ENCODE results near the gene DCAF5. TPM values are rescaled to one million over a fixed set of nuclear protein-coding genes. Genes with fewer than 3 reads are reported as not detected.

DCAF5 gene
- total and polyA plus RNA-seq, 12 donors, result 19.9 to 48.0 (median 33.4) TPM

DNA sequence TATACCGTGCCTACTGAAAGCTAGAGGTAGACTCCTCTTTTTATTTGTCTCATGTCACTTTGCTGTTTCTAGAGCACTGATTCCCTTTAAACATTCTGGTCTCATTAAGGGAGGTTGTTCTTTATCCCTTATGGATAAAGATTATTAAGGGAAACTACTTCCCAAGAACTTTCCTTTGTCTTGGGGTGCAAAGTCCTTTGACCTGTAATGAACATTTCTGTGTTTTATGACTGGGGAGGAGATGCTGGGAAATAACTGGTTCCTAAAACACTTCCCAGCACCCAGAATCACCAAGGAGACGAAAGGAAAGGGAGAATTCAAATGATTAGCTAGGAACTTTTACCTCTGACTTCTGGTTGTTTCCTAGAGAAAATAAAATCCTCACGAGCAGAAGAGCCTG, 110.6 kb downstream of the DCAF5 start:
- H3K27ac ChIP-seq, result peak overlapping the region in 2 of 5 donors; percentile 91 to 93
- H3K36me3 ChIP-seq (replicated peaks in 1 of 2), result no peaks in the 10 kb centered on the region
- intact Hi-C loops (cut with DNase I), result no loop called here
- 51 to 52% (median 51%) methylated on average over 3 of the region's 3 CpGs for WGBS, 4 donors
- peaks cover 41 to 71% of the 10 kb centered on the region in 2 donors for H3K4me1 ChIP-seq (replicated peaks in 1 of 2)
- H3K27me3 ChIP-seq, result no peaks in the 10 kb centered on the region
- no peak overlapping the region for H3K4me3 ChIP-seq
- no peak for DNase-seq
- no peak for TF ChIP-seq POLR2A (IDR thresholded peaks at IDR 0.05)
- TF ChIP-seq, protein P1, sequence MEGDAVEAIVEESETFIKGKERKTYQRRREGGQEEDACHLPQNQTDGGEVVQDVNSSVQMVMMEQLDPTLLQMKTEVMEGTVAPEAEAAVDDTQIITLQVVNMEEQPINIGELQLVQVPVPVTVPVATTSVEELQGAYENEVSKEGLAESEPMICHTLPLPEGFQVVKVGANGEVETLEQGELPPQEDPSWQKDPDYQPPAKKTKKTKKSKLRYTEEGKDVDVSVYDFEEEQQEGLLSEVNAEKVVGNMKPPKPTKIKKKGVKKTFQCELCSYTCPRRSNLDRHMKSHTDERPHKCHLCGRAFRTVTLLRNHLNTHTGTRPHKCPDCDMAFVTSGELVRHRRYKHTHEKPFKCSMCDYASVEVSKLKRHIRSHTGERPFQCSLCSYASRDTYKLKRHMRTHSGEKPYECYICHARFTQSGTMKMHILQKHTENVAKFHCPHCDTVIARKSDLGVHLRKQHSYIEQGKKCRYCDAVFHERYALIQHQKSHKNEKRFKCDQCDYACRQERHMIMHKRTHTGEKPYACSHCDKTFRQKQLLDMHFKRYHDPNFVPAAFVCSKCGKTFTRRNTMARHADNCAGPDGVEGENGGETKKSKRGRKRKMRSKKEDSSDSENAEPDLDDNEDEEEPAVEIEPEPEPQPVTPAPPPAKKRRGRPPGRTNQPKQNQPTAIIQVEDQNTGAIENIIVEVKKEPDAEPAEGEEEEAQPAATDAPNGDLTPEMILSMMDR (IDR thresholded peaks at IDR 0.05), result no peak
- H3K9me3 ChIP-seq (replicated peaks in 1 of 3), result no peaks in the 10 kb centered on the region

DNA sequence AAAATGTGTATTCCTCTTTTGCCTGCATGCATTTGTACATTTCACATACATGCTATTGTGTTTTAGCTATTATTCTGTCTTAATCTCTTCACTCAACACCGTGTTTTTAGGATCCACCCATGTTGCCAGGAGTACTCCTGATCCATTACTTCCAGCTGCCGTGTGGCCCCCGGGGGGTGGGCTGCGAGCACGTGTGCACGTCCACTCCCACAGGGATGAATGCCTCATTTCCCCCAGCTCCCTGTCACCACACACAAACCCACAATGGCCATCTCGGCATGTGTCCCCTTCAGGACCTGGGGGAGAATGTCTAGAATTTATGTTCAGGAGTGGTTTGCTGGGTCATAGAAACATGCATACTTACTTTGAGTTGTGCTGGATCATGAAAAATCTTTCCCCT, 111.1 kb downstream of the DCAF5 start:
- Histone ChIP-seq H3K27me3 (no peaks in the 10 kb centered on the region), H3K27ac (no peak overlapping the region), H3K36me3 (replicated peaks in 1 of 2) (no peaks in the 10 kb centered on the region), H3K4me1 (replicated peaks in 1 of 2) (peaks cover 40 to 66% of the 10 kb centered on the region in 2 donors), H3K4me3 (no peak overlapping the region), H3K9me3 (replicated peaks in 1 of 3) (no peaks in the 10 kb centered on the region)
- WGBS, 4 donors, result 61 to 75% (median 73%) methylated on average over 7 of the region's 7 CpGs
- intact Hi-C loops (cut with DNase I), result no loop called here
- TF ChIP-seq, protein P1 (IDR thresholded peaks at IDR 0.05), result no peak
- TF ChIP-seq POLR2A (IDR thresholded peaks at IDR 0.05), result no peak
- DNase-seq, result no peak

DNA sequence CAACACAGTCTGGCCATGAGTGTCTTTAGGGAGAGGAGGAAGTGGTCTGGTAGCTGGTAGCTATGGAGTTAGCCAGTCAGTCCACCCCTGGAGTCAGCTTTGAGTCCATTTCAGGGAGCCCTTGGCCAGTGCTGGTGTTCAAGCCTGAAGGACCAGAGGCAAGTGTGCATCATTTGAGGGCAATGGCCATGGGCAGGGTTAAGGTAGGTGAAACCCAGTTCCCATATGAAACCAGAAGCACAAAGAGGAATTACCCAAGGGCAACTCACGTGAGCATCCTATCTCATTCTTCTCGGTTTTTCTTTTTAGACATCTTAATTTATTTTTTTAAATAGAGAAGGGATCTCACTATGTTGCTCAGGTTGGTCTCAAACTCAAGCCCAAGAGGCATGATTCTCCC, 112.6 kb downstream of the DCAF5 start:
- 63 to 79% (median 72%) methylated on average over 2 of the region's 2 CpGs for WGBS, 4 donors
- H3K9me3 ChIP-seq (replicated peaks in 1 of 3), result no peaks in the 10 kb centered on the region
- H3K4me1 ChIP-seq (replicated peaks in 1 of 2), result peaks cover 31 to 51% of the 10 kb centered on the region in 2 donors
- no peak for DNase-seq
- H3K4me3 ChIP-seq, result no peak overlapping the region
- H3K36me3 ChIP-seq (replicated peaks in 1 of 2), result no peaks in the 10 kb centered on the region
- no peak overlapping the region for H3K27ac ChIP-seq
- TF ChIP-seq, protein P1 (IDR thresholded peaks at IDR 0.05), result no peak
- TF ChIP-seq POLR2A (IDR thresholded peaks at IDR 0.05), result no peak
- intact Hi-C loops (cut with DNase I), result no loop called here
- H3K27me3 ChIP-seq, result no peaks in the 10 kb centered on the region

DNA sequence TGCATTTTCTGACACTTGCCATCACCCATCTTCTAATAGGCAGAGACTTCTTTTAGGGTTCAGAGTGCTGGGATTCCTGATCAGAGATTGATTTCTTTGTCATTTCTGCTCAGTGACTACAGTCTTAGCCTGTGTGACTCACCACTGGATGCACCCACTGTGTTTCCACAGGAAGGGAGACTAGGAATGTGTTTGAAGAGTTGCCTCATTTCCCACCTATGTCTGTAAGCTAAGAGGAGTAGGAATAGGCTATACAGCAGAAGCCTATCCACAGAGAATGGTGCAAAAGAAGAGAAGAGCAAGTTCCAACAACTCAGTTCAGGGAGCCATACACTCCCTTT, 113.7 kb downstream of the DCAF5 start:
- Histone ChIP-seq H3K27me3 (no peaks in the 10 kb centered on the region), H3K27ac (peak overlapping the region in 2 of 5 donors; percentile 54 to 64), H3K9me3 (replicated peaks in 1 of 3) (no peaks in the 10 kb centered on the region), H3K4me1 (replicated peaks in 1 of 2) (peaks cover 20 to 40% of the 10 kb centered on the region in 2 donors), H3K4me3 (no peak overlapping the region), H3K36me3 (replicated peaks in 1 of 2) (no peaks in the 10 kb centered on the region)
- intact Hi-C loops (cut with DNase I), result no loop called here
- TF ChIP-seq POLR2A (IDR thresholded peaks at IDR 0.05), result no peak
- TF ChIP-seq, protein P1 (IDR thresholded peaks at IDR 0.05), result no peak
- no peak for DNase-seq
